Pulmonary artery endothelial cell (primary cell): ENCODE measurements around the gene UBAC1. TPM values are rescaled to one million over a fixed set of nuclear protein-coding genes. Genes with fewer than 3 reads are reported as not detected.
"Not testable (repeated sequence)": the region's sequence is repeated elsewhere in the genome, so short reads cannot be mapped to it uniquely, and the experiment has no call there.

Experiments
- DNase-seq: peaks from one replicate; pipeline ENCODE4 v3.0.0-alpha.2; 2011; ENCODE audit warnings: low read depth, low spot score
- total RNA-seq: library from RNA; depleted of rRNA; stranded (reverse); fragments of >200 nt; gene quantifications from 2 replicates; pipeline ENCODE4 v1.2.3, GENCODE V29; 2014

UBAC1 gene
- total RNA-seq, 1 donor from 2014 or later = 38.5 TPM

DNA sequence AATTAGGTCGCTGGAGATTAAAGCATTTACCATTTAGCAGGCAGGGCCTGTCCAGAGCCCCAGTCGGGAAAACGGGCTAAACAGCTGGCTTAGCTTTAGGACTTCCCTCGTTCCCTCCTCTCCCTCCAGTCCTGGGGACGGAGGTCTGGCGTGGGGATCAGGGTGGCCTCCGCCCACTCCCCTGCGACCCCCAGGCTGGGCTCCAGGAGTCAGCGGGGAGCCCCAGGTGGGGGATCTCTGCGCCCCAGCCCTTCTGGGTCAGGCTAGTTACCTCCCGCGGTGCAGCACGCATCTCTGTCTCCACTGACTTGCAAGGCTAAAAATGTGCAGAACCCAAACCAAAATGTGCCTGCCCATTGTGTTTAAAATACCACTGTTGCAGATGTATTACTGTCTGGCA is 37.7 kb downstream of the UBAC1 start:
- DNase-seq = no peak

- no peak for DNase-seq
These were observed 39.3 kb downstream of the UBAC1 start for GRCh38 chr9:135921749-135922310.

- DNase-seq = no peak
These were observed 40.1 kb downstream of the UBAC1 start for GRCh38 chr9:135920973-135921585.

GRCh38 chr9:135920256-135920930 is 40.8 kb downstream of the UBAC1 start:
- no peak for DNase-seq

DNA sequence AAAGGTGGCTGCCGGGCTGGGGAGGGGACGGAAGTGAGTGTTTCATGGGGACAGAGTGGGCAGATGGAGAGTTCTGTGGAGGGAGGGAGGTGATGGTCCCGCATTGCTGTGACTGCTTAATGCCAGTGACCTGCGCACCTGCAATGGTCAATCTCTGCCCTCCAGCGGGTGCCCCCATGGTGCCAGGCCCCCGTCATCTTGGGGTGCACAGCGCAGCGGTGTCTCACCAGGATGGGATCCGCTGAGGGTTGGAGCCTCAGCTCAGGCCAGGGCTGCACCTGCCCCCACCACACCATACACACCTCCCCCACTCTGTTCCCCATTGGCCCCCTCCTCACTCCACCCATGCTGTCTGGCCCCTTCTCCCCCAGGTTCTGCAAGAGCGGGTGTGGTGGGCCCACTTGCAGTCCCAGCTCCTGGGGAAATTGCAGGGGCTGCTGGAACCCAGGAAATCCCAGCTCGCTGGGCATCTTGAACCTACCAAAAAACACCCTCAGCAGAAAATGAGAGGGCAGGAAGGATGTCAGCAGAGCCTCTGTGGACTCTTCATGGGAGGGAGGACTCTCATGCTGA is 41.8 kb downstream of the UBAC1 start:
- DNase-seq = no peak

DNA sequence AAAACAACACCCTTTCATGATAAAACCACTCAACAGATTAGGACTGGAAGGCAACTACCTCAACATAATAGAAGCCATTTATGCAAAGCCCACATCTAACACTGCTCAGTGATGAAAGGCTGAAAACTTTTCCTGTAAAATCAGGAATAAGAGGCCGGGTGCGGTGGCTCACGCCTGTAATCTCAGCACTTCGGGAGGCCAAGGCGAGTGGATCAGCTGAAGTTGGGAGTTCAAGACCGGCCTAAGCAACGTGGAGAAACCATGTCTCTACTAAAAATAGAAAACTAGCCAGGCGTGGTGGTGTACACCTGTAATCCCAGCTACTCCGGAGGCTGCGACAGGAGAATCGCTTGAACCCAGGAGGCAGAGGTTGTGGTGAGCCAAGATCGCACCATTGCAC is 44.9 kb downstream of the UBAC1 start:
- not testable (repeated sequence) for DNase-seq

DNA sequence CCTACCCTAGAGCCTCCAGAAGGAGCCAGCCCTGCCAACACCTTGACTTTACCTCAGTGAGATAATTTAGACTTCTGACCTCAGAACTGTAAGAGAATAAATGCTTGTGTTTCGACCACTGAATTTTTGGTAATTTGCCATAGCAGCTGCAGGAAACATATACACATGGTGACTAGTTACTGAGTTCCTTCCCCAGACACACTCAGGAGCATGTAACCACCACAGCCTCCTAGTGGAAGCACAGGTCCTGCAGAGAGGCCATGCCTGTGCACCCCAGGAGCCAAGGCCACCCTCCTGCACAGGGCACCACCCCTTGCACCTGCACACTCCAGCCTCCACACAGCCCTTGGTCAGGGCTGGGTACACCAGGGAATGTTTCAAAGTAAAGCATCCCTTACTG is 46.3 kb downstream of the UBAC1 start:
- no peak for DNase-seq

DNA sequence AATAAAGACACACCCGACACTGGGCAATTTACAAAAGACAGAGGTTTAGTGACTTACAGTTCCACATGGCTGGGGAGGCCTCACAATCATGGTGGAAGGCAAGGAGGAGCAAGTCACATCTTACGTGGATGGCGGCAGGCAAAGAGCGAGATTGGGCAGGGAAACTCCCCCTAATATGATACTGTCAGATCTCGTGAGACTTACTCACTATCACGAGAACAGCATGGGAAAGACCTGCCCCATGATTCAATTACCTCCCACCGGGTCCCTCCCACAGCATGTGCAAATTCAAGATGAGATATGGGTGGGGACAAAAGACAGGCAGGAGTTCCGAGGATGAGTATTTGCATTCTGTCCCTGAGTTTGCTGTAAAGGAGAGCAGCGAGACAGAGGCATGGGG is 49.9 kb downstream of the UBAC1 start:
- not testable (repeated sequence) for DNase-seq

DNA sequence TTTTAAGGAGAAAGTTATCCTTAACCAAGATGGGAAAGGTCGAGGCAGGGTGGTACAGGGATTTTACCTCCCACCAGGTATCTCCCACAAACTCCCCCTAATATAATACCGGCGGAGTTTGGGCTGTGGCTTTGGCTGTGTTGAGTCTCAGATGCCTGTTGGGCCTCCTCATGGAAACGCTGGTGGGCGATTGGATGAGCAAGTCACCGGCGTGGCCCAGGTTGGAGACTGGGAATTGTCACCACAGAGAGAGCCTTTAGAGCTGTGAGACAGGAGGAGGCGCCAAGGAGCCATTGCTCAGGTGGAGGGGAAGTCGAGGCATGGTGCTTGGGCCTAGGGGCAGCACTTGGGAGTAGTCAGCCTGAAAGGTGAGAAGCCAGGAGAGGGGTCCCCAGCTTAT is 50.4 kb downstream of the UBAC1 start:
- no peak for DNase-seq

DNA sequence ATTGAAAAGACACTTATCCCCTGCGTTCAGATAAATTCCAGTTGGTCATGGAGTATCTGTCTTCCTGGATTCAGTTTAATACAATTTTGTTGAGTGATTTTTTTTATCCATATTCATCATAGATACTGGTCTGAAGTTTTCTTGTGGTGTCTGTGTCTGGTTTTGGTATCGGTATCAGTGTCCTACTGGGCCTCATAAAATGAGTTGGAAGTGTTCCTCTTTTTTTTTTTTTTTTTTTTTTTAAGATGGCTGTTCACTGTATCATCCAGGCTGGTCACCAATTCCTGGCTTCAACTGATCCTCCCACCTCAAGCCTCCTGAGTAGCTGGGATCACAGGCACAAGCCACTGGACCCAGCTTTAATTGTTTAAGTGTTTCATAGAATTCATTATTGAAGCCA is 51.0 kb downstream of the UBAC1 start:
- no peak for DNase-seq

DNA sequence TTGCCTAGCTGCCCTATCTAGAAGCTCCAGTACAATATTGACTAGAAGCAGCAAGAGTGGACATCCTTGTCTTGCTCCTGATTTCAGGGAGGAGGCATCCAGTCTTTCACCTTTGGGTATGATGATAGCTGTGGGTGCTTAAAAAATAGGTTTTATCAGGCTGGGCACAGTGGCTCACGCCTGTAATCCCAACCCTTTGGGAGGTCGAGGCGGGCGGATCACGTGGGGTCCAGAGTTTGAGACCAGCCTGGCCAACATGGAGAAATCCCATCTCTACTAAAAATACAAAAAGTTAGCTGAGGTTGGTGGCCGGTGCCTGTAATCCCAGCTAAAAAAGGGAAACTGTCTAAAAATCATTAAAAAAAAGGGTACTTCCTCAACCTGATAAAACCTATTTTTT is 51.8 kb downstream of the UBAC1 start:
- no peak for DNase-seq

DNA sequence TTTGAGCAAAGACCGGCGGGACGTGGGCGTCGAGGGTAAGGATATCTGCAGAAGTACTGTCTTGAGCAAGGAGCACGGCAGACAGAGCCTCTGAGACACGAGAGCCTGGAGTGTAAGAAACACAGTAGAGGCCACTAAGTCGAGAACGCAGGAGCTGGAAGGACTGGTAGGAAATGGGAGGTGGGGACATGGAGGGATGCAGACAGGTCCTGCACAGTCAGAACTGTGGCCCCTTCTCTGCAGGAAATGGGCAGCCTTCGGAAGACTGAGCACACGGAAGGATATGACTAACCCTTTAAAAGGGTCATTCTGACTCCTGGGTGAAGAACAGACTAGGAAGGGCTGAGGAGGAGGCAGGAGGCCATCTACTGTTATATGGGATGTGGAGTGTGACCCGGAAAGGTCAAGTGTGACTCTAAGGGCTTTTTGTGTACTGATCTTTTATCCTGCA is 52.4 kb downstream of the UBAC1 start:
- DNase-seq = no peak

DNA sequence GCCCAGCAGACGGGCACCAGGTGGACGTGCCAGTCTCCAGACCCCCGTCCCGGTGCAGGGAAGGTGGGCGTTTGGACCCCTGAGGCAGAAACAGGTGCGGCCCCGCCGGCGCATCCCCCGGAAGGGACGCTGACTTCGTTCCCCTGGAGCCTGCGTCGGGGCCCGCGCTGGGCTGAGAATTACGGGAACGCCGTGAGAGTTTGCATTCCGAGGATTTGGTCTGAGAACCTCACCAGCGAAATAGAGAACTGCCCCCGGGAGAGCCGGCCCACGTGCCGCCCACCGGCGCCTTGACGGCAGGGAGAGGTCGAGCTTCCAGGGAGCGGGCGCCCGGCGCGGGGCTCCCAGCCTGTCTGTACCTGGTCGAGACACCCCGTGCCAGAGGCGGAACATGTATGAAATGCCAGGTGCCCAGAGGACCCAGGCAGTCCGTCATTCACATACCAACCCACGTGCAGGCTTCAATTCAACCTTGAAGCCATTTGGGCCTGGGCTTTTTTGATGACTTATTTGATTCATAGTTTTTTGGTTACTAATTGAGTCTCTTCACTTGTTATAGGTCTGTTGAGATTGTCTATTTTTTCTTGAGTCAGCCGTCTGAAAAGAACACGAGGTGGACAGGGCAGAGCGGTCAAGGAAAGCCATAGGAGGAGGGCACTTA is 53.0 kb downstream of the UBAC1 start:
- no peak for DNase-seq

DNA sequence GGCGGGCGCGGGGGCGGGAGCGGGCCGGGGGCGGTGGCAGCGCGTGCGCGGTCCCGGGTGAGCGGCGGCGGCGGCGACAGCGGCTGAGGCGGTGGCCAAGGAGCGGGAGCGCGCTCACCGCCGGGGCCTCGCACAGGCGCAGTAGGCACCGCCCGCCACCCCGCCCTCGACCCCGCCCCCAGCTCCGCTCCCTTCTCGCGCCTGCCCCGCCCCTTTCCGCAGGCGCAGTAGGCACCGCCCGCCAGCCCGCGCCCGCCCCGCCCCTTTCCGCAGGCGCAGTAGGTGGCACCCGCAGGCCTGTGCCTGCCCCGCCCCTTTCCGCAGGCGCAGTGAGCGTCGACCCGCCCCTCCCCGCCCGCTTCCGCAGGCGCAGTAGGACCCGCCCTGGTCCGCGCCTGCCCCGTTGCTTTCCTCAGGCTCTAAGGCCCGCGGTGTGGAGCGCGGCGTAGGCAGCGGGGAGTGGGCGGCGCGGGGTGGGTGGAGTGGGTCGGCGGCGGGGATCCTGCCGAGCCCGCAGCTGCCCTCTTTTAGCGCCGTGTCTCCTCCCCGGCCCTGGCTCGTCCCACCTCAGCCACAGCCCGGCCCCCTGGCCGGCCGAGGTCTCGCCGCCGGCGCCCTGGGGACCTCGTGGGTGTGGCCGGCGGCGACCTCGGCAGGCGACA is 53.6 kb downstream of the UBAC1 start, which contains the start of gene CAMSAP1:
Gene CAMSAP1, minus strand, starts transcription at position 116 of the 662 bp plus-strand sequence. CDS start 387 bp downstream, outside the sequence.
- peak; percentile 79 for DNase-seq

GRCh38 chr9:135907006-135907430 is 54.2 kb downstream of the UBAC1 start:
- no peak for DNase-seq

DNA sequence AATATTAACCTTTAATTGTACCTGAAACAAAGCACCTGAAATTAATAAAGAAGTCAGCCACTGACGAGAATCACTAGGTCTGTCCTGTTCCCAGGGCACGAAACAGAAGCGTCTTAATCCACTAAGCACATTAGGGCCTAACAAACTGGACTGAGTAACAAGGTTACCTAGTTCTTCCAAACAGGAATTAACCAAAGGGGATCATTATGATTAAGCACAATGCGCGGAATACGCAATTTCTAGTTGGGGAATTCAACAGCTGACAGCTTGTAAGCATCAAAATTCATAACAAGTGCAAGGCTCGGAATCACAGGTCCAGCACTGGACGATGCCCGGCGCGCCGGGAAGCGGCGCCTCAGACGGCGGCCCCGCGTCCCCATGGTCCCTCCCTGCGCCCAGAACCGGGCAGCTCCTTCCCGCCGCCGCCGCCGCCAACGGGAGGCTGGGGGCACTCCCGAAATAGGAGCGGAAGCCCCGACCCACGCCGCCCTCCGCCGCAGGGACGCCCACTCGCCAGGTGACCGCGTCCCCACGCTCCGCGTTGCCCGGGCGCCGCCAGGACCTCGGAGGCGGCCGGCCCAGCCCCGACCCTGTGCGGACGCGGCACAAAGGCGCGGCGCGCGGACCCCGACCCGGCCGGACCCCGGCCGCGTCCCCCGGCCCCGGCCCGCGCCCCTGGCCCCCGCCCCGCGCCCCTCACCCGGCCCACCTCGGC is 54.7 kb downstream of the UBAC1 start:
- DNase-seq = no peak

GRCh38 chr9:135905380-135906258 is 55.6 kb downstream of the UBAC1 start:
- DNase-seq = no peak

- no peak for DNase-seq
These were observed 57.2 kb downstream of the UBAC1 start for GRCh38 chr9:135903786-135904520.

DNA sequence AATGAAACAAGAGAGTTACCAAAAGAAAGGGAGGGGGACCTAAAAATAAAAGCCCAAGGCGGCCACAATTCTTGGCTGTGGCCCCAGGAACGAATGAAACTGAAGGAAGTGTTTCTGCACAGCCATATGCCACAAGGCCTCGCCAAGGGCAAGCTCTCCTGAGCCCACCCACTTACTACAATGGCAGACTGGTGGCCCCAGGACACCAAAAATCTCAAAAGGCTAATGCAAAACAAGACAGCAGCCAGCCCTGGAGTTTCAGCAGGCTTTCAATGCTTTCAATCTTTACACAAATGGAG is 57.9 kb downstream of the UBAC1 start:
- DNase-seq = no peak
